Right ventricle myocardium inferior (tissue), 1 donor: ENCODE results near the gene CPED1. TPM values are rescaled to one million over a fixed set of nuclear protein-coding genes. Genes with fewer than 3 reads are reported as not detected.
"Not testable (repeated sequence)": the region's sequence is repeated elsewhere in the genome, so short reads cannot be mapped to it uniquely, and the experiment has no call there.

Source experiments
- ATAC-seq: fragments of 200-7000 bp; cut with Tn5 transposase; one replicate; pipeline ENCODE4 v1.9.1; 2020; ENCODE audit warnings: mild to moderate bottlenecking, moderate library complexity
- DNase-seq: peaks from one replicate; pipeline ENCODE4 v3.0.0; 2021; ENCODE audit errors: missing footprints
- intact Hi-C: fragments of 100-400 bp; cut with DNase I; formaldehyde crosslinking; loops from one replicate; pipeline ENCODE4 v1.11.0; 2022
- total RNA-seq: library from RNA; stranded (reverse); fragmentation: NEBNext Ultra II Directional; extraction: Animal tissue kit (Norgen Biotek cat#: 25700); gene quantifications from one replicate; pipeline ENCODE4 v1.2.1, GENCODE V29; 2021
- donor health status: DM: no; HTN: yes; CAD: no; lungs with severe emphysema.

The CPED1 gene
- total RNA-seq, 1 donor from 2014 or later = 27.5 TPM

GRCh38 chr7:121212036-121212435 lies 223.5 kb downstream of the CPED1 start:
- intact Hi-C loops = no loop called here
- no peak for ATAC-seq
- DNase-seq = no peak

- no peak for ATAC-seq
- DNase-seq = no peak
- intact Hi-C loops = no loop called here
Observed at GRCh38 chr7:121214657-121215056, 226.1 kb downstream of the CPED1 start.

GRCh38 chr7:121219026-121219425 lies 230.5 kb downstream of the CPED1 start:
- DNase-seq (no peak), ATAC-seq (no peak)
- intact Hi-C loops = no loop called here

- DNase-seq, ATAC-seq, intact Hi-C loops: not testable (repeated sequence)
Observed at GRCh38 chr7:121221108-121221507, 232.6 kb downstream of the CPED1 start.

DNA sequence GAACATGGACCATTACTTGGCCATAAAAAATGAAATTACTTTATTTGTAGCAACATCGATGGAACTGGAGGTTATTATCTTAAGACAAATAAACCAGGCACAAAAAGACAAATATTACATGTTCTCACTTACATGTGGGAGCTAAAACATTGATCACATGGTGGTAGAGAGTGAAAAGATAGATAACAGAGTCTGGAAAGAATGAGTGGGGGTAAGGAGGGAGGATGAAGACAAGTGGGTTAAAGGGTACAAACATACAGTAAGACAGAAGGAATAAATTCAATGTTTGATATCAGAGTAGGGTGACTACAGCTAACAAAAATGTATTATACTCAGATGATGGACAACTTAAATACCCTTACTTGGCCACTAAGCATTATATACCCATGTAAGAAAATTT lies 240.3 kb downstream of the CPED1 start:
- DNase-seq (no peak), ATAC-seq (no peak)
- intact Hi-C loops = no loop called here

DNA sequence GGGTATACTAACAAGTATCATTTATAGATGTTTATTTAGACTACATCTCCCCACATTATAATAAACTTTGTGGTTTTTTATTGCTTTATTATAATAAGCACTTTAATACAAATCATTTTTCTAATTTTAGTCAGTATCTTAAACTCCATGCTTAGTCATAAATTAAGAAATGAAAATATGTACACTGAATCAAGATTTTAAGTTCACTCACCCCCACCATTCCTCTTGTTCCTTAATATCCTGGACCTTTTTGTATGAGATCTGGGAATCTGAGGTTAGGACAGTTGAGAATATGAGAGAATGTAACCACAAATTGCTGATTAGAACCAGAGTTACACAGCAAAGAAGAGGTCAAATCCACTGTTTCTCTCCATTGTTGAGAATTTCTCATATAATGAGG lies 246.7 kb downstream of the CPED1 start:
- ATAC-seq (no peak), DNase-seq (no peak)
- intact Hi-C loops = no loop called here

DNA sequence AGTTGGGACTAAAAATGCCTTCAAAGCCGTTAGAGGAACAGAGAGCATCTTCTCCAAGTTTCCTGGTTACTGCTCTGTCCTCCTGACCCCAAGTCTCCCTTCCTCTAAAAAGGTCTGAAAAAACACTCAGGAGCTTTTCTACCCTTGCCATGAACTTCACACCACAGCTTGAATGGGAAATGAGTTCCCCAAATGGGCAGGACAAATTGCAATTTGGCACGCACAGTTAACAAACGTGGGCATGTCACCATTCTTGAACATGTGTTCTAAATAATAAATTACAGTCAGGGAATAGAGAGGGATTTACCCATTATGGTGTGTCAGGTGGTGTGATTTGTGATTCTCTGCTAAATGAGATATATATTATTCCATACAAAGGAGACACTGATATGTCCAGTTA lies 249.1 kb downstream of the CPED1 start:
- ATAC-seq (no peak), DNase-seq (no peak)
- intact Hi-C loops = no loop called here

DNA sequence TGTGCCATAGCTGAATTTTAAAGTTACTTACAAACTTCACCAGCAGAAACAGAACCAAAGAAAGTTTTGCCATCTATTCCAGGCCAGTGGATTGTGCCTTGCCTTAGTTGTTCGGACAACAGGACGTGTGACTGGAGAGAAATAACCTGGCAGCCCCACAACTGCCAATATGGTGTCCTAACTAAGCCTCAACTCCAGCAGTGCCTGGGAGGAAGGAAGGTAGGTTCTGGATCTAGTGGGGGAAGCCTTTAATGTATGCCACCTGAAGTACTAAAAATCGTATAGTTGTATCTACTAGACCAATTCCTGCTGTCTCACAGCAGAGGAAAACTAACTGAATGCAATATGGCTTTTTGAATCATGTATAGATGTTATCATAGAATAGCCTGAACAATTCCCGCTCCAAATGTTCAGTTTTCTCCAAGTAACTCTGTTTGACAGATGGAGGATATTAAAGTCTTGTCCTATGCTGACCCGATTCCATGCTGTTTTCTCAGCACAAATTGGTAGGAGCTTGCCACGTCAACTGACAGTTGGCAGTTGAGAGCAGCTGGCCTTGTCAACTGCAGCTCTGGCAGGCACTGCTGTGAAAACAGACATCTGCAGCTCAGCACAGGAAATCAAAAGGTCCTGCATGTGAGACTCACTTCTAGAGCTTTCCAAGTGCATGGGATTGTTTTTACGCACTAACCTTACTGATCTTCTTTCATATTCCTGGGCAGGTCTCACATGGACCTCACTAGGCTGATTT lies 255.8 kb downstream of the CPED1 start:
- ATAC-seq (no peak), DNase-seq (no peak)
- intact Hi-C loops = no loop called here

DNA sequence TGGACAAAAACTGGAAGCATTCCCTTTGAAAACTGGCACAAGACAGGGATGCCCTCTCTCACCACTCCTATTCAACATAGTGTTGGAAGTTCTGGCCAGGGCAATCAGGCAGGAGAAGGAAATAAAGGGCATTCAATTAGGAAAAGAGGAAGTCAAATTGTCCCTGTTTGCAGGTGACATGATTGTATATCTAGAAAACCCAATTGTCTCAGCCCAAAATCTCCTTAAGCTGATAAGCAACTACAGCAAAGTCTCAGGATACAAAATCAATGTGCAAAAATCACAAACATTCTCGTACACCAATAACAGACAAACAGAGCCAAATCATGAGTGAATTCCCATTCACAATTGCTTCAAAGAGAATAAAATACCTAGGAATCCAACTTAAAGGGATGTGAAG lies 262.9 kb downstream of the CPED1 start:
- ATAC-seq = not testable (repeated sequence)

DNA sequence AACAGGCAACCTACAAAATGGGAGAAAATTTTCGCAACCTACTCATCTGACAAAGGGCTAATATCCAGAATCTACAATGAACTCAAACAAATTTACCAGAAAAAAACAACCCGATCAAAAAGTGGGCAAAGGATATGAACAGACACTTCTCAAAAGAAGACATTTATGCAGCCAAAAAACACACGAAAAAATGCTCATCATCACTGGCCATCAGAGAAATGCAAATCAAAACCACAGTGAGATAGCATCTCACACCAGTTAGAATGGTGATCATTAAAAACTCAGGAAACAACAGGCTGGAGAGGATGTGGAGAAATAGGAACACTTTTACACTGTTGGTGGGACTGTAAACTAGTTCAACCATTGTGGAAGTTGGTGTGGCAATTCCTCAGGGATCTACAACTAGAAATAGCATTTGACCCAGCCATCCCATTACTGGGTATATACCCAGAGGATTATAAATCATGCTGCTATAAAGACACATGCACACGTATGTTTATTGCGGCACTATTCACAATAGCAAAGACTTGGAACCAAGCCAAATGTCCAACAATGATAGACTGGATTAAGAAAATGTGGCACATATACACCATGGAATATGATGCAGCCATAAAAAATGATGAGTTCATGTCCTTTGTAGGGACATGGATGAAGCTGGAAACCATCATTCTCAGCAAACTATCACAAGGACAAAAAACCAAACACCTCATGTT lies 264.2 kb downstream of the CPED1 start:
- DNase-seq, ATAC-seq, intact Hi-C loops: not testable (repeated sequence)

More for the DNA sequence above, 262.9 kb downstream of the CPED1 start:
- intact Hi-C loops, DNase-seq: not testable (repeated sequence)

- DNase-seq (no peak), ATAC-seq (no peak)
- intact Hi-C loops = no loop called here
Observed at GRCh38 chr7:121259826-121260225, 271.3 kb downstream of the CPED1 start.

- intact Hi-C loops = no loop called here
- no peak for DNase-seq
- no peak for ATAC-seq
Observed at GRCh38 chr7:121261207-121261884, 272.8 kb downstream of the CPED1 start.

- DNase-seq (no peak), ATAC-seq (no peak)
- intact Hi-C loops = no loop called here
Observed at GRCh38 chr7:121262221-121262620, 273.7 kb downstream of the CPED1 start.

DNA sequence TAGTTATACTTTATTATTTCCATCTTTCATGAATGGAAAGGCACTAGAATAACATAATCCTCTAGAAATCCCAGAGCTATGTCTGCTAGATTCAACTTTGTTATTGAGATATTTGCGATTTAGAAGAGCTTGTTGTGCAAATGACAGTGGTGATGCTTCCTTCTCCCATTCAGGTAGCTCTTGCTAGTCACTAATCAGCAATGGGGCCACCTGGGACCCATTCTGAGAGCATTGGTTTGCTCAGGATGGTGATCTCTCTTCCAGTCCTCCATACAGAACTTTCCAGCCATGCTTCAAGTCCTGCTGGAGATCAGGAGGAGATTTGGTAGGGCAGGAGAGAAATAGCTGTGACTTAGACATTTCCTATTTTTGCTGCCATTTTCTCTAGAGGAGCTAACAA lies 274.5 kb downstream of the CPED1 start:
- ATAC-seq (no peak), DNase-seq (no peak)
- intact Hi-C loops = no loop called here

DNA sequence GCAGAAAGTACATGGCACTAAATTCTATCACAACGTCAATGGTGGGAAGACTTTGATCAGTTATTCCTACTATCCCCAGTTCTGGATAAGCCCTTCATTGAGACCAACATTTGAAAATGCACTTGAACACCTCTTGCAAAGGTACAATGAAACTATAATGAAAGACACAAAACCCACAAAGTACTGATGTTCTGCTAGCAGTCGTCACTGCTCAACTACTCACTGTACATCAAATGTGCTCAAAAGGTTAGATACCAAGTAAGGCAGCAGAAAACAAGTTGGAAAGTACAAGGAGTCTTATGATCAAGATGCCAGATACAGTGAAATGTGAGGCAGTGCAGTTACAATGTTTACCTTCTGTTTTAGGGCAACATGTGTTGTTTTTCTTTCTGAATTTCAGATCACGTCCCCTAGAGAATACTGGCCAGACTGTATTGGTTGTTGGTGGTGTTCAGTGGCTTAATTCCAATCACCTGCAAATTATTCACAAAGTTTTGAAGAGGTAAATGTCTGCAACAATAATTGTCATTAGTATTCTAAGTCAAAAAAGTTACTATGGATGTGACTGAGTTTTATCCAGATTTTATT lies 277.9 kb downstream of the CPED1 start:
- ATAC-seq (no peak), DNase-seq (no peak)
- intact Hi-C loops = no loop called here

GRCh38 chr7:121267612-121268011 lies 279.1 kb downstream of the CPED1 start:
- DNase-seq = no peak
- intact Hi-C loops = no loop called here
- peak; percentile 59 for ATAC-seq

- intact Hi-C loops = no loop called here
- DNase-seq (no peak), ATAC-seq (no peak)
Observed at GRCh38 chr7:121269798-121270197, 281.3 kb downstream of the CPED1 start.

GRCh38 chr7:121271098-121271497 lies 282.6 kb downstream of the CPED1 start:
- DNase-seq (no peak), ATAC-seq (no peak)
- intact Hi-C loops = no loop called here

DNA sequence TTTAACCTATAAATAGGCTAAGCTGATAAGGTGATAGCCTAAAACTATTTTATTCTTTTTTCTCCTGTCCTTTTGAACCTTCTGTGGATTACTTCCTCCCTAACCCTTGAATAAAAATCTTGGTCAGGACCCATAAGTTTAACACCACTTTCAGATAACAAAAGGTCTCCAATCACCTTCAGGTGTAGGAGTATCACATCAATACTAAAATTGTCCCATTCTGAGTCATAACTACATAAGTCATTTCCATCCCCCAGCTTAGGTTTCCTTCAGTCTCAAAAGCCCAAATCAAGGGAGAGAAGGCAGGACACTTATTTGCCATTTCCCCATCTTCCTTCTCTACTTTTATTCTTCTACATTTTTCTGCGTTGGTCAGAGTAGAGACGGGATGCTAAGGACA lies 283.4 kb downstream of the CPED1 start:
- intact Hi-C loops = no loop called here
- no peak for DNase-seq
- no peak for ATAC-seq
